ENCODE measurements around the gene EFCAB11.

DNA sequence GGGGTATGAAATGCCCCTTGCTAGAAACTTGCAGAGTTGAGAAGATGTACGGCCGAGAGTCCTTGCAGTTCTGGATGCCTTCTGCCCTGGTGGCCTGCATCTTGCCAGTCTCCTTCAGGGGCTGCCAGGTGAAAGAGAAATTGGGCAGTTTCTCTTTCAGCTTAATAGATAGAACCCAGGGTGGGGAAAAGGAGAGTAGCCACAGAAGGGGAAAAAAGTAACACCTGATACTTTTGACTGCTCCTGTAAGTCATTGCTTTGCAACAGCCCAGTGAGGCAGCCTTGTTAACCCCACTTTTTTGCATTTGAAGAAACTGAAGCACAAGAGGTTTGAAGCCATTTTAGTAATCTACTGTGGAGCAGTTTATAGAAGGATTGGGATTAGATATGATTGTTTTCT is 28.8 kb upstream of the EFCAB11 start:
- TF ChIP-seq, protein P1, sequence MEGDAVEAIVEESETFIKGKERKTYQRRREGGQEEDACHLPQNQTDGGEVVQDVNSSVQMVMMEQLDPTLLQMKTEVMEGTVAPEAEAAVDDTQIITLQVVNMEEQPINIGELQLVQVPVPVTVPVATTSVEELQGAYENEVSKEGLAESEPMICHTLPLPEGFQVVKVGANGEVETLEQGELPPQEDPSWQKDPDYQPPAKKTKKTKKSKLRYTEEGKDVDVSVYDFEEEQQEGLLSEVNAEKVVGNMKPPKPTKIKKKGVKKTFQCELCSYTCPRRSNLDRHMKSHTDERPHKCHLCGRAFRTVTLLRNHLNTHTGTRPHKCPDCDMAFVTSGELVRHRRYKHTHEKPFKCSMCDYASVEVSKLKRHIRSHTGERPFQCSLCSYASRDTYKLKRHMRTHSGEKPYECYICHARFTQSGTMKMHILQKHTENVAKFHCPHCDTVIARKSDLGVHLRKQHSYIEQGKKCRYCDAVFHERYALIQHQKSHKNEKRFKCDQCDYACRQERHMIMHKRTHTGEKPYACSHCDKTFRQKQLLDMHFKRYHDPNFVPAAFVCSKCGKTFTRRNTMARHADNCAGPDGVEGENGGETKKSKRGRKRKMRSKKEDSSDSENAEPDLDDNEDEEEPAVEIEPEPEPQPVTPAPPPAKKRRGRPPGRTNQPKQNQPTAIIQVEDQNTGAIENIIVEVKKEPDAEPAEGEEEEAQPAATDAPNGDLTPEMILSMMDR (IDR thresholded peaks at IDR 0.05; ENCODE audit: insufficient read depth, low read length) = no peak
- TF ChIP-seq, protein P2, sequence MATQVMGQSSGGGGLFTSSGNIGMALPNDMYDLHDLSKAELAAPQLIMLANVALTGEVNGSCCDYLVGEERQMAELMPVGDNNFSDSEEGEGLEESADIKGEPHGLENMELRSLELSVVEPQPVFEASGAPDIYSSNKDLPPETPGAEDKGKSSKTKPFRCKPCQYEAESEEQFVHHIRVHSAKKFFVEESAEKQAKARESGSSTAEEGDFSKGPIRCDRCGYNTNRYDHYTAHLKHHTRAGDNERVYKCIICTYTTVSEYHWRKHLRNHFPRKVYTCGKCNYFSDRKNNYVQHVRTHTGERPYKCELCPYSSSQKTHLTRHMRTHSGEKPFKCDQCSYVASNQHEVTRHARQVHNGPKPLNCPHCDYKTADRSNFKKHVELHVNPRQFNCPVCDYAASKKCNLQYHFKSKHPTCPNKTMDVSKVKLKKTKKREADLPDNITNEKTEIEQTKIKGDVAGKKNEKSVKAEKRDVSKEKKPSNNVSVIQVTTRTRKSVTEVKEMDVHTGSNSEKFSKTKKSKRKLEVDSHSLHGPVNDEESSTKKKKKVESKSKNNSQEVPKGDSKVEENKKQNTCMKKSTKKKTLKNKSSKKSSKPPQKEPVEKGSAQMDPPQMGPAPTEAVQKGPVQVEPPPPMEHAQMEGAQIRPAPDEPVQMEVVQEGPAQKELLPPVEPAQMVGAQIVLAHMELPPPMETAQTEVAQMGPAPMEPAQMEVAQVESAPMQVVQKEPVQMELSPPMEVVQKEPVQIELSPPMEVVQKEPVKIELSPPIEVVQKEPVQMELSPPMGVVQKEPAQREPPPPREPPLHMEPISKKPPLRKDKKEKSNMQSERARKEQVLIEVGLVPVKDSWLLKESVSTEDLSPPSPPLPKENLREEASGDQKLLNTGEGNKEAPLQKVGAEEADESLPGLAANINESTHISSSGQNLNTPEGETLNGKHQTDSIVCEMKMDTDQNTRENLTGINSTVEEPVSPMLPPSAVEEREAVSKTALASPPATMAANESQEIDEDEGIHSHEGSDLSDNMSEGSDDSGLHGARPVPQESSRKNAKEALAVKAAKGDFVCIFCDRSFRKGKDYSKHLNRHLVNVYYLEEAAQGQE (IDR thresholded peaks at IDR 0.05; ENCODE audit: insufficient replicate concordance, low read depth) = no peak
- TF ChIP-seq POLR2AphosphoS5 (IDR thresholded peaks at IDR 0.05; ENCODE audit: low read depth) = no peak
